Activated CD8-positive, alpha-beta memory T cell treated with anti-CD3 and anti-CD28 coated beads for 36 hours (primary cell): ENCODE measurements around the gene TP53INP2. TPM values are rescaled to one million over a fixed set of nuclear protein-coding genes. Genes with fewer than 3 reads are reported as not detected.

ENCODE experiments used
- CTCF ChIA-PET: fragments of 350-600 bp; sonication (Branson Sonifier 250); formaldehyde crosslinking; loops from one replicate; lab custom pipeline; 2021; ENCODE audit warnings: antibody characterized with exemption; lab: Charles Lee
- POLR2A ChIA-PET: fragments of 350-600 bp; sonication (Branson Sonifier 250); formaldehyde crosslinking; loops from one replicate; lab custom pipeline; 2021; ENCODE audit warnings: antibody characterized with exemption; lab: Charles Lee
- total RNA-seq, 2 experiments: library from RNA; stranded (reverse); gene quantifications; one replicate each; pipeline ENCODE4 v1.2.3, GENCODE V29; 2021

Gene TP53INP2
- total RNA-seq, 2 experiments from 2014 or later: 2.9 to 3.2 TPM

DNA sequence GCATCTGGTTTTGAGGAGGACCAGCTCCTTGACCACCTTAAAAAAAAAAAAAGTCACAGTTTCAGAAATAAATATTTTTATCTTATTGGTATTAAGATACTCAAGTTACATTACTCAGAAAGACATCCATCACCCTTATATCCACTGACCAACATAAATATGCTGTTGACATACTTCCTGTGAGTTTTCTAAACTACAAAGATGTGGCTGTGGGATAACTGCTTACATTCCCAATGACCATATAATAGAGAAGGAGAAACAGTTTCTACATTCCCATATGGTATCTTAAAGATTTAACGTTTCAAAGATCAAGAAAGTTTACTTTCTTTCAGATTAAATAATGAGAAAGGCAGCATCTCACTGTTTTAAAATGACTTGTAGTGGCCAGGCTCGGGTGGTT, 46.3 kb downstream of the TP53INP2 start:
- ChIA-PET POLR2A (no interaction called here), CTCF (no interaction called here)

DNA sequence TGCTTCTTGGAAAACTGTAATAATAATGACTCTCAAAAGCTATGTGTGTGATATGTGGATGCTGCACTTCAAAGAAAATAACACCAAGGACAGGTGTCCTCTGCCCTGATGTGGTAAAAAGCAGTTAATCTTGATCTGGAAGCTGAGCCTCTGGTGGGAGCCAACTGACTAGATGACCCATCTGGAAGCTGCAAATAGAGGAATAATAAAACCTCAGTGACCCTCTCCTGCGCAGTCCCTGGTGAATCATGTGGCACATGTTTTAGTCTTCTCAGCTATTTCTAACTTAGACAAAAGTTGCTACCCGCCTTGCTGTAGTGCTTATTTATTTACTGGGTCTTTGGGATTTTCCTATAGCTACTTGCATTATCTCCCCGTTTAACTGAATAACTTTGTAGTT, 47.3 kb downstream of the TP53INP2 start:
- ChIA-PET CTCF (interaction anchor here (0.5 to 0.6 kb wide), 2 partner anchors 56 to 83 kb away, joined by 3 to 5 read pairs; no protein-coding TSS in a partner anchor), POLR2A (interaction anchor here (0.7 kb wide), 1 partner anchor 21 kb away, joined by 6 read pairs; no protein-coding TSS in a partner anchor)

- ChIA-PET POLR2A (no interaction called here), CTCF (no interaction called here)
Observed at GRCh38 chr20:34753706-34754461, 49.7 kb downstream of the TP53INP2 start.

DNA sequence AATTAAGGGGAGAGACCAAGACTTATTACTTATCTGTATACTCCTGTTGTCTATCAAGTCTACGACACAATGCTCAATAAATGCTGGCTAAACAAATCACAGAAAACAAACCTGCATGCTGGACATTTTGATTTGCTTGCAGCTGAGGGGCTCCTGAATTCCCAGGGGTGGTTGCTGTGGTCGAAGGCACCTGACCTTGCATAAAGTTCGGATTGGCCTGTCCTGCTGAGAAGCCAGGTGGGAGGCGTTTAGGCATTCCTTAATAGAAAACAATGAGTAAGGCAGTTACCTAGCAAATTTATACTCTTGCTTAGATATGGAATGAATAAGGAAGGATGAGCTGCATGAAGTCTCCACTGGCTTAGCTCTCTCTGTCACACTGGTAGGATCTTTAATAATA, 50.5 kb downstream of the TP53INP2 start:
- ChIA-PET CTCF (no interaction called here), POLR2A (no interaction called here)

DNA sequence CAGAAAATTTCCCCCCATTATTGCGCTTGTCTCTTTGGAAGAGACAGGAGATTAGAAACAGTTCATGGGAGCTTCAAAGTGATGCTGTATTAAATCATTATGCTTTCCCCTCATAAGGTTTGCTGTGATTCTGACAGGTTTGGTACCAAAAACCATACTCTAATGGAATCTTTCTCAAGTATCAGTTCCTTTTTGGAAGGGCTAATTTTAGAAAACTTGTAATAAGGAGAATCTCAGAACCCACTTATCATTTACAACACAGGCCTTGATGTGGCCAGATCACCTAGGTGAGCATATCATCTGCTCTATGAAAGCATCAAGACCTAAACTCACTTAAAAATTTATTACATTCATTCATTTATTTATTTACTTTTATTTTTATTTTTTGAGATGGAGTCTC, 51.2 kb downstream of the TP53INP2 start:
- POLR2A ChIA-PET: no interaction called here
- CTCF ChIA-PET: no interaction called here

DNA sequence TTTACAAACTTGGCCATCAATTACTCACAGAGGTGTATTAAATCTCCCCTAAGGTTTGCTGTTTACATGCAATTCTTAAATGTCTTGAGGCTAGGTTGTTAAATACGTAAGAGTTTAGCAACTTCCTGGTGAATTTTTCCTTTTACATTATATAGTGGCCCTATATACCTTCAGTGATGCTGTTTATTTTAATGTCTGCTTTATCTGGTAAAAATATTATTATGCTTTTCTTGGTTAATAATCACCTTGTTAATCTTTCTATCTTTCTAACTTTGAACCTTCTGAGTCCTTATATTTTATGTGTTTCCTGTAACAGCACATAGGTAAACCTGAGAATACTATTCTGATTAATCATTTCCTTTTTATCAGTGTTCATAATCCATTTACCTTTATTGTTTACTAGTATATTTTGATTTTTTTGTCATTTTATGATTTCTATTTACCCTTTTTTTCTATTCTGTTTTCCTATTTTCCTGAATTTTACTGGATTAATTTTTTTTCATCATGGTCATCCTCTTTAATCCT, 57.9 kb downstream of the TP53INP2 start:
- ChIA-PET CTCF (no interaction called here), POLR2A (no interaction called here)

Other genes with a start within 250 kb of the TP53INP2 start
- 10 to 100 TPM; 81.3 to 86.6 TPM for gene DYNLRB1, start 187.9 kb upstream of the TP53INP2 start, total RNA-seq
- gene MAP1LC3A, start 145.6 kb upstream of the TP53INP2 start, total RNA-seq: 1 to 10 TPM; 1.8 to 2.2 TPM
- gene PIGU, start 27.3 kb upstream of the TP53INP2 start, total RNA-seq: 10 to 100 TPM; 24.8 to 26.4 TPM
- 10 to 100 TPM; 19.4 to 21.9 TPM for gene NCOA6, start 121.3 kb downstream of the TP53INP2 start, total RNA-seq
- gene GGT7, start 168.5 kb downstream of the TP53INP2 start, total RNA-seq: 10 to 100 TPM in 1 of 2 experiments, 1 to 10 TPM in 1; 7.3 to 10.1 TPM
- gene ACSS2, start 172.3 kb downstream of the TP53INP2 start, total RNA-seq: 1 to 10 TPM; 7.4 to 8.5 TPM